ENCODE results near the gene PKN3.

Gene PKN3

DNA sequence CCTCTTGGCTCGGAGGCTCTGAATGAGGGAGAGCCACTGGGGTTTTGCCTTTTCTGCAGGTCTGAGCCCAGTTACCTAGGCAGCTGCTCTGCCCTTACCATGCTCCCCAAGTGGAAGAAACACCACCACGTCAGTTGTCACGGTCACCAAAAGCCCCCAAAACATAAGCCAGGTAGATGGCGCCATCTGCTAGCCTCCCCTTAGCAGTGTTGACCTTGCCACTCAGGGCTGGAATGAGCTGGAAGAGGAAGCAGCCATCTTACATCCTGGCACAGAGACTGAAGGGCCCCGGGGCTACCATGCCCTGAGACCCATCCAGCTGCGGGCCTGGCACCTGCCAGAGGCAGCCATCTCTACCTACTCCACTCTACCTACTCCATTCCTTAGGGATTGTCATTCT lies 62.1 kb downstream of the PKN3 start:
- no peak overlapping the region for H3K9ac ChIP-seq (ENCODE audit: low read length)

DNA sequence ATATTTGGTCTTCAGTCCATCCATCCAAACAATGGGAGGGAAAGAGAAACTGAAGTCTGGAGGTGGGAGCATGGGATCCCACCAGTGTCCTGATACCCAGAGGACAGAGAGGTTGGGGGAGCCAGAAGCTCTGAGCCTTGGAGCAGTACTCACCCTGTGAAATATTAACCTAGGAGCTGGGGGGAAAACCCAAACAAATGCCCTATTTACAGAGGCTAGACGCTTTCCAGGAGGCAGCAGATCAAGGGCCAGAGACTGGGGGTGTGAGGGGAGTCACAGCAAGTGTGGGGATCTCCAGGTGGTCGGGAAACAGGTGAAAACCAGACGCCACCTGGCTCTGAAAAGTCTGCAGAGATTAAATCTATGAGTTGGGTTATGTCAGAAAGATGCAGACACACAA lies 63.2 kb downstream of the PKN3 start:
- DNase-seq (ENCODE audit: low read depth) = no peak
- peaks cover 6% of the 10 kb centered on the region for H3K4me1 ChIP-seq (ENCODE audit: control insufficient read depth, insufficient read depth, low read length)
- H3K4me3 ChIP-seq (ENCODE audit: low read length) = no peak overlapping the region
- no peak overlapping the region for H3K9ac ChIP-seq (ENCODE audit: low read length)
- no peaks in the 10 kb centered on the region for H3K27me3 ChIP-seq (replicated peaks; ENCODE audit: control insufficient read depth, insufficient read depth, low read length)
- H3K36me3 ChIP-seq (ENCODE audit: control insufficient read depth, insufficient read depth, low read length, severe bottlenecking) = peaks cover 7% of the 10 kb centered on the region
- H3K9me3 ChIP-seq (ENCODE audit: control insufficient read depth, low read length) = no peaks in the 10 kb centered on the region

More for the DNA sequence above, 62.1 kb downstream of the PKN3 start:
- Histone ChIP-seq H3K9me3 (ENCODE audit: control insufficient read depth, low read length) (no peaks in the 10 kb centered on the region), H3K36me3 (ENCODE audit: control insufficient read depth, insufficient read depth, low read length, severe bottlenecking) (peaks cover 7% of the 10 kb centered on the region), H3K27me3 (replicated peaks; ENCODE audit: control insufficient read depth, insufficient read depth, low read length) (no peaks in the 10 kb centered on the region), H3K4me1 (ENCODE audit: control insufficient read depth, insufficient read depth, low read length) (peaks cover 3% of the 10 kb centered on the region), H3K4me3 (ENCODE audit: low read length) (no peak overlapping the region)
- no peak for DNase-seq (ENCODE audit: low read depth)

DNA sequence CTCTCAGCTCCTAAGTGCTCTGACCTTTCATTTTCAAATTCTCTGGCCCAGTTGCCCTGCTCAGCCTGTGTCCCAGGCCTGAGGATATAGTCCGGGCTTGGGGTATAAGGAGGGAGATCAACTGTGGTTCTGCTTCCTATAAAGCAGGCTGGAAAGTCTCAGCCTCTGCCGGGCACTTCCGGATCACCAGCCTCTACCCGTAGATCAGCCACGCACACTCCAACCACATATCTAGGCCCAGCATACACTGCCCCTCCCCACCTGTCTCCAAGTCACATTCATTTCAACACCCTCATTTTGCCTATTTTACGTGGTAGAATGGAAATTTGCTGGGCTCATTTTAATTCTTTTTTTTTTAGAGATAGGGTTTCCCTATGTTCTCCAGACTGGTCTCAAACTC lies 66.3 kb downstream of the PKN3 start:
- DNase-seq (ENCODE audit: low read depth) = no peak
- Histone ChIP-seq H3K27me3 (replicated peaks; ENCODE audit: control insufficient read depth, insufficient read depth, low read length) (no peaks in the 10 kb centered on the region), H3K4me1 (ENCODE audit: control insufficient read depth, insufficient read depth, low read length) (peaks cover 12% of the 10 kb centered on the region), H3K9me3 (ENCODE audit: control insufficient read depth, low read length) (no peaks in the 10 kb centered on the region), H3K36me3 (ENCODE audit: control insufficient read depth, insufficient read depth, low read length, severe bottlenecking) (peaks cover 7% of the 10 kb centered on the region), H3K9ac (ENCODE audit: low read length) (no peak overlapping the region), H3K4me3 (ENCODE audit: low read length) (no peak overlapping the region)

Data from adipocyte (in vitro differentiated cells).